Keratinocyte (primary cell): ENCODE results near the gene ZDHHC6. TPM values are rescaled to one million over a fixed set of nuclear protein-coding genes. Genes with fewer than 3 reads are reported as not detected.

ENCODE experiments used
- DNase-seq: peaks from one replicate; pipeline ENCODE4 v3.0.0-alpha.2; 2011; ENCODE audit warnings: low read depth, missing footprints, low spot score
- FAIRE-seq: peaks from 2 replicates; lab custom pipeline; 2011; peaks lifted over from hg19 to GRCh38; lab: Jason Lieb, UNC
- H2AFZ ChIP-seq: 2 replicates; pipeline ENCODE4 v1.6.0; 2012; ENCODE audit warnings: low read length, control low read depth, inconsistent platforms; ENCODE audit not compliant: control insufficient read depth
- H3K27ac ChIP-seq: 2 replicates; pipeline ENCODE4 v1.5.1; 2011; ENCODE audit warnings: low read length; ENCODE audit not compliant: control insufficient read depth, insufficient read depth
- H3K27me3 ChIP-seq: 3 replicates; pipeline ENCODE4 v1.6.0; 2011; ENCODE audit warnings: low read length; ENCODE audit not compliant: control insufficient read depth, insufficient read depth; ENCODE audit errors: extremely low read depth
- H3K36me3 ChIP-seq, 2 experiments: 2 replicates in 1 of 2; 3 replicates in 1 of 2; pipeline ENCODE4 v1.5.1; 2011; ENCODE audit warnings: low read length in 2 of 2, mild to moderate bottlenecking in 1 of 2; ENCODE audit not compliant: control insufficient read depth in 2 of 2, insufficient read depth in 2 of 2; ENCODE audit errors: extremely low read depth in 1 of 2
- H3K4me1 ChIP-seq: 3 replicates; pipeline ENCODE4 v1.5.1; 2011; ENCODE audit warnings: low read length; ENCODE audit not compliant: control insufficient read depth, insufficient read depth; ENCODE audit errors: extremely low read depth
- H3K4me2 ChIP-seq: 3 replicates; pipeline ENCODE4 v1.6.0; 2011; ENCODE audit warnings: low read depth, low read length; ENCODE audit not compliant: control insufficient read depth, insufficient read depth; ENCODE audit errors: extremely low read depth
- H3K4me3 ChIP-seq, 3 experiments: fragments of 200-600 bp in 1 of 3; sonication (generic) in 1 of 3; 2 replicates in 2 of 3; 3 replicates in 1 of 3; pipeline ENCODE4 v1.5.1; 2011 to 2016; ENCODE audit warnings: low read length in 3 of 3, mild to moderate bottlenecking in 3 of 3, control low read depth in 2 of 3, inconsistent platforms in 1 of 3, low read depth in 1 of 3, mixed read lengths in 1 of 3, mixed run types in 1 of 3, moderate library complexity in 1 of 3; ENCODE audit not compliant: control insufficient read depth in 2 of 3, insufficient read depth in 2 of 3; ENCODE audit errors: extremely low read depth in 1 of 3
- H3K79me2 ChIP-seq: 2 replicates; pipeline ENCODE4 v1.6.0; 2012; ENCODE audit warnings: low read length; ENCODE audit not compliant: control insufficient read depth, insufficient read depth
- H3K9ac ChIP-seq: 3 replicates; pipeline ENCODE4 v1.6.0; 2011; ENCODE audit warnings: low read length; ENCODE audit not compliant: control insufficient read depth, insufficient read depth; ENCODE audit errors: extremely low read depth
- H3K9me1 ChIP-seq: 3 replicates; pipeline ENCODE4 v1.6.0; 2011; ENCODE audit warnings: low read length; ENCODE audit not compliant: control insufficient read depth, insufficient read depth; ENCODE audit errors: extremely low read depth
- H3K9me3 ChIP-seq: 2 replicates; pipeline ENCODE4 v1.5.1; 2012; ENCODE audit warnings: low read depth, low read length; ENCODE audit not compliant: control insufficient read depth
- H4K20me1 ChIP-seq: 3 replicates; pipeline ENCODE4 v1.6.0; 2011; ENCODE audit warnings: low read length; ENCODE audit not compliant: control insufficient read depth, insufficient read depth; ENCODE audit errors: extremely low read depth
- CTCF ChIP-seq, 3 experiments: IDR thresholded peaks in 1 of 3; conservative IDR thresholded peaks in 1 of 3; optimal IDR thresholded peaks in 1 of 3; 2 replicates in 2 of 3; 3 replicates in 1 of 3; pipeline versions ENCODE3 to v1.5.1; 2011; ENCODE audit warnings: low read length in 3 of 3, mild to moderate bottlenecking in 3 of 3, moderate library complexity in 2 of 3, control low read depth in 1 of 3, inconsistent platforms in 1 of 3; ENCODE audit not compliant: insufficient read depth in 2 of 3; ENCODE audit errors: extremely low read depth in 1 of 3
- EZH2 ChIP-seq: IDR thresholded peaks from one replicate; pipeline ENCODE4 v1.6.1; 2012; ENCODE audit warnings: inconsistent platforms, mild to moderate bottlenecking, low read length, moderate library complexity
- dilution Hi-C: fragments of 300-500 bp; cut with MboI; formaldehyde crosslinking; loops from one replicate; pipeline ENCODE4 v1.7.0; 2020; ENCODE audit warnings: low sequenced_read_pairs; ENCODE audit not compliant: extremely low pct_ligation_motif_present
- polyA minus RNA-seq, 3 experiments: library from RNA; depleted of rRNA, polyadenylated mRNA; stranded (reverse); fragments of >200 nt; gene quantifications; 1 replicate in 1 of 3; 2 replicates in 1 of 3; 3 replicates in 1 of 3; pipeline ENCODE4 v1.2.3, GENCODE V29; 2011
- polyA plus RNA-seq, 5 experiments: library from polyadenylated mRNA; depleted of rRNA in 3 of 5; stranded (reverse) in 3 of 5; stranded (forward) in 1 of 5; unstranded in 1 of 5; fragments of >200 nt; gene quantifications; 1 replicate in 1 of 5; 2 replicates in 3 of 5; 3 replicates in 1 of 5; pipeline versions ENCODE4 v1.2.1 to v1.2.3, GENCODE V29; 2011 to 2012; ENCODE audit warnings: missing spikeins in 2 of 5, low read depth in 1 of 5, low replicate concordance in 1 of 5

ZDHHC6 gene
- polyA plus RNA-seq (20.1 to 34.2 TPM (median 23.4 TPM) in 3 replicates), polyA minus RNA-seq (6.4 to 23.6 TPM (median 11.4 TPM) in 3 replicates)
- 19.0 TPM for polyA plus RNA-seq (2011; ENCODE audit: low read depth)
- polyA plus RNA-seq (2011; cell fraction: cytosol; rRNA removed) = 10.9 and 25.0 TPM in 2 replicates
- polyA plus RNA-seq (2011; cell fraction: nucleus; rRNA removed) = 40.6 and 57.1 TPM in 2 replicates
- 17.1 and 20.6 TPM in 2 replicates for polyA plus RNA-seq (2012; ENCODE audit: low replicate concordance)
- polyA minus RNA-seq (2011; cell fraction: cytosol; rRNA and poly(A)+ RNA removed) = 8.6 TPM
- 10.7 and 15.4 TPM in 2 replicates for polyA minus RNA-seq (2011; cell fraction: nucleus; rRNA and poly(A)+ RNA removed)

GRCh38 chr10:112446855-112447619 is at the start of gene ZDHHC6, which contains the start of gene VTI1A:
TSS of gene ZDHHC6 (minus strand) at chr10:112446914. CDS start at chr10:112445436, 1,478 bp downstream.
TSS of gene VTI1A (plus strand) at chr10:112447215. CDS start at chr10:112447374, 159 bp downstream.
- H3K9me1 ChIP-seq = no peaks in the 10 kb centered on the region
- H3K36me3 ChIP-seq = peaks cover 0 to 2% of the 10 kb centered on the region in 2 experiments
- dilution Hi-C loops = no loop called here

GRCh38 chr10:112492736-112493135 is 46.0 kb upstream of the ZDHHC6 start:
- H3K79me2 ChIP-seq = no peaks in the 10 kb centered on the region
- dilution Hi-C loops = no loop called here
- no peaks in the 10 kb centered on the region for H3K27me3 ChIP-seq
- H3K9me3 ChIP-seq = no peaks in the 10 kb centered on the region
- no peaks in the 10 kb centered on the region for H3K9me1 ChIP-seq
- H3K4me3 ChIP-seq = no peak overlapping the region
- FAIRE-seq (no peak), DNase-seq (no peak)
- H3K4me2 ChIP-seq = no peak overlapping the region
- no peak overlapping the region for H2AFZ ChIP-seq
- TF ChIP-seq CTCF (optimal IDR thresholded peaks at IDR 0.05 in 1 of 3, IDR thresholded peaks at IDR 0.05 in 1 of 3, conservative IDR thresholded peaks at IDR 0.05 in 1 of 3; ENCODE audit: extremely low read depth in 1 of 3, insufficient read depth in 2 of 3, low read length in 3 of 3) = no peak
- no peak for TF ChIP-seq EZH2
- no peaks in the 10 kb centered on the region for H4K20me1 ChIP-seq
- H3K4me1 ChIP-seq = no peaks in the 10 kb centered on the region
- no peak overlapping the region for H3K27ac ChIP-seq
- H3K9ac ChIP-seq = no peak overlapping the region
- no peaks in the 10 kb centered on the region for H3K36me3 ChIP-seq

More at GRCh38 chr10:112446855-112447619, at the start of gene ZDHHC6, which contains the start of gene VTI1A:
- peaks cover 17% of the 10 kb centered on the region for H3K4me1 ChIP-seq
- peak within 1 kb of the TSS; percentile 86 to 99 (median 98) for H3K4me3 ChIP-seq
- H3K9me3 ChIP-seq = no peaks in the 10 kb centered on the region
- TF ChIP-seq CTCF (optimal IDR thresholded peaks at IDR 0.05 in 1 of 3, IDR thresholded peaks at IDR 0.05 in 1 of 3, conservative IDR thresholded peaks at IDR 0.05 in 1 of 3; ENCODE audit: extremely low read depth in 1 of 3, insufficient read depth in 2 of 3, low read length in 3 of 3) (peak; percentile 18 to 42 (median 18)), EZH2 (no peak)
- H3K79me2 ChIP-seq = peaks cover 65% of the 10 kb centered on the region
- DNase-seq (peak; percentile 32), FAIRE-seq (no peak)
- H3K27ac ChIP-seq = peak within 1 kb of the TSS; percentile 90
- peak within 1 kb of the TSS; percentile 93 for H2AFZ ChIP-seq
- H3K27me3 ChIP-seq = no peaks in the 10 kb centered on the region
- H4K20me1 ChIP-seq = no peaks in the 10 kb centered on the region
- peak within 1 kb of the TSS; percentile 97 for H3K9ac ChIP-seq
- H3K4me2 ChIP-seq = peak within 1 kb of the TSS; percentile 95
